Sigmoid colon (tissue), 7 donors: ENCODE measurements around the gene OPRD1. TPM values are rescaled to one million over a fixed set of nuclear protein-coding genes. Genes with fewer than 3 reads are reported as not detected.
"Not testable (repeated sequence)": the region's sequence is repeated elsewhere in the genome, so short reads cannot be mapped to it uniquely, and the experiment has no call there.

Experiments used
- DNase-seq: peaks from one replicate; pipeline ENCODE4 v3.0.0-alpha.2; 2019
- H3K27ac ChIP-seq, 4 donors: fragments of 200-600 bp; sonication (generic); one replicate each; pipeline ENCODE4 v1.5.1; 2016 to 2019; ENCODE audit warnings: mild to moderate bottlenecking in 1 of 4
- H3K27me3 ChIP-seq, 3 donors: fragments of 200-600 bp; sonication (generic); one replicate each; pipeline ENCODE4 v1.5.1; 2019; ENCODE audit warnings: mild to moderate bottlenecking in 1 of 3
- H3K36me3 ChIP-seq, 4 donors: fragments of 200-600 bp; sonication (generic); one replicate each; pipeline ENCODE4 v1.5.1; 2016 to 2019
- H3K4me1 ChIP-seq, 4 donors: fragments of 200-600 bp; sonication (generic); one replicate each; pipeline ENCODE4 v1.5.1; 2017 to 2019
- H3K4me3 ChIP-seq, 4 donors: fragments of 200-600 bp; sonication (generic); one replicate each; pipeline ENCODE4 v1.5.1; 2017 to 2019; ENCODE audit warnings: mild to moderate bottlenecking in 2 of 4, moderate library complexity in 1 of 4
- H3K9me3 ChIP-seq, 4 donors: fragments of 200-600 bp in 3 of 4; sonication (generic) in 3 of 4; one replicate each; pipeline versions ENCODE4 v1.5.1 to v1.6.1; 2013 to 2019
- CTCF ChIP-seq, 4 experiments: fragments of 450-650 bp in 3 of 4; fragments of 200-600 bp in 1 of 4; IDR thresholded peaks; one replicate each; pipeline ENCODE4 v1.5.1; 2016 to 2019; ENCODE audit warnings: antibody characterized with exemption in 4 of 4, mild to moderate bottlenecking in 3 of 4, moderate library complexity in 2 of 4
- EP300 ChIP-seq, 4 donors: sonication (generic); formaldehyde crosslinking; IDR thresholded peaks; one replicate each; pipeline ENCODE4 v1.6.1; 2017; ENCODE audit warnings: antibody characterized with exemption in 4 of 4
- POLR2A ChIP-seq, 2 donors: fragments of 450-650 bp; IDR thresholded peaks; one replicate each; pipeline ENCODE4 v1.6.1; 2016; ENCODE audit warnings: antibody characterized with exemption in 2 of 2, mild to moderate bottlenecking in 2 of 2, moderate library complexity in 2 of 2
- POLR2AphosphoS5 ChIP-seq, 4 donors: sonication (generic); formaldehyde crosslinking; IDR thresholded peaks; one replicate each; pipeline ENCODE4 v1.6.1; 2017; ENCODE audit warnings: antibody characterized with exemption in 4 of 4
- WGBS, 2 donors: extraction: QIAGEN DNeasy Blood & Tissue Kit; methylation state at CpG; one replicate each; pipeline ENCODE4 v1.1.7; 2013; 5-methylcytosine and 5-hydroxymethylcytosine counted together
- intact Hi-C: fragments of 100-400 bp; cut with DNase I; formaldehyde crosslinking; loops from one replicate; pipeline ENCODE4 v1.15.1; 2023
- polyA plus RNA-seq, 3 donors: library from polyadenylated mRNA; stranded (reverse); fragments of 200-250 nt; gene quantifications; one replicate each; pipeline ENCODE4 v1.2.3, GENCODE V29; 2013
- total RNA-seq, 4 donors: library from RNA; depleted of rRNA; stranded (reverse); fragments of >200 nt; gene quantifications; one replicate each; pipeline ENCODE4 v1.1.0, GENCODE V29; 2016
- donor health status: healthy with polysubstance abuse.
- donor health status: Bipolar disorder and iron deficiency.
- donor health status: healthy.

Gene OPRD1
- total and polyA plus RNA-seq, 7 donors: under 0.01 to 1.8 (median 0.42) TPM; not detected in 1

GRCh38 chr1:28869952-28870351 lies 58.0 kb downstream of the OPRD1 start:
- TF ChIP-seq EP300 (IDR thresholded peaks at IDR 0.05) (no peak), POLR2A (IDR thresholded peaks at IDR 0.05) (no peak), POLR2AphosphoS5 (IDR thresholded peaks at IDR 0.05) (no peak), CTCF (IDR thresholded peaks at IDR 0.05) (no peak)
- no peaks in the 10 kb centered on the region for H3K9me3 ChIP-seq
- no peaks in the 10 kb centered on the region for H3K4me1 ChIP-seq
- 96 to 97% methylated on average over 5 of the region's 5 CpGs for WGBS, 2 donors
- no peaks in the 10 kb centered on the region for H3K36me3 ChIP-seq
- H3K27me3 ChIP-seq: peaks cover 0 to 8% (median 0%) of the 10 kb centered on the region in 3 donors
- no peak for DNase-seq
- no peak overlapping the region for H3K27ac ChIP-seq
- intact Hi-C loops: no loop called here
- no peak overlapping the region for H3K4me3 ChIP-seq

- 68 to 81% methylated on average over 12 of the region's 12 CpGs for WGBS, 2 donors
- no peak overlapping the region for H3K27ac ChIP-seq
- H3K4me1 ChIP-seq: no peaks in the 10 kb centered on the region
- no peaks in the 10 kb centered on the region for H3K9me3 ChIP-seq
- H3K27me3 ChIP-seq: peaks cover 0 to 8% (median 0%) of the 10 kb centered on the region in 3 donors
- H3K4me3 ChIP-seq: no peak overlapping the region
- intact Hi-C loops: no loop called here
- TF ChIP-seq POLR2AphosphoS5 (IDR thresholded peaks at IDR 0.05): no peak
- no peak for TF ChIP-seq EP300 (IDR thresholded peaks at IDR 0.05)
- TF ChIP-seq POLR2A (IDR thresholded peaks at IDR 0.05): no peak
- TF ChIP-seq CTCF (IDR thresholded peaks at IDR 0.05): no peak
- DNase-seq: no peak
- no peaks in the 10 kb centered on the region for H3K36me3 ChIP-seq
Observed at GRCh38 chr1:28871631-28872401, 59.8 kb downstream of the OPRD1 start.

- WGBS, 2 donors: 55 to 84% methylated on average over 5 of the region's 5 CpGs
- not testable (repeated sequence) for H3K27ac ChIP-seq, H3K9me3 ChIP-seq, H3K36me3 ChIP-seq, H3K4me3 ChIP-seq, DNase-seq, H3K4me1 ChIP-seq, H3K27me3 ChIP-seq
- intact Hi-C loops: loop anchor here (5.0 kb wide), 2 partner anchors 233 to 518 kb away; partner anchors contain the start of gene TAF12
Observed at GRCh38 chr1:28875134-28875533, 63.2 kb downstream of the OPRD1 start.

GRCh38 chr1:28877132-28877781 lies 65.3 kb downstream of the OPRD1 start:
- peak; percentile 84 for DNase-seq
- Histone ChIP-seq H3K27me3 (no peaks in the 10 kb centered on the region), H3K36me3 (no peaks in the 10 kb centered on the region), H3K9me3 (no peaks in the 10 kb centered on the region), H3K4me3 (no peak overlapping the region), H3K27ac (no peak overlapping the region), H3K4me1 (peaks cover 0 to 5% (median 2%) of the 10 kb centered on the region in 4 donors)
- 18 to 27% methylated on average over 18 of the region's 18 CpGs for WGBS, 2 donors
- intact Hi-C loops: loop anchor here (1.0 to 5.0 kb wide), 4 partner anchors 92 to 520 kb away; partner anchors contain the start of gene TAF12
- no peak for TF ChIP-seq EP300 (IDR thresholded peaks at IDR 0.05)
- peak; percentile 80 to 91 (median 86) for TF ChIP-seq CTCF (IDR thresholded peaks at IDR 0.05)
- no peak for TF ChIP-seq POLR2AphosphoS5 (IDR thresholded peaks at IDR 0.05)
- no peak for TF ChIP-seq POLR2A (IDR thresholded peaks at IDR 0.05)

GRCh38 chr1:28878796-28879195 lies 66.8 kb downstream of the OPRD1 start:
- TF ChIP-seq POLR2A (IDR thresholded peaks at IDR 0.05) (no peak), EP300 (IDR thresholded peaks at IDR 0.05) (no peak), POLR2AphosphoS5 (IDR thresholded peaks at IDR 0.05) (no peak), CTCF (IDR thresholded peaks at IDR 0.05) (no peak)
- Histone ChIP-seq H3K9me3 (no peaks in the 10 kb centered on the region), H3K4me1 (peaks cover 0 to 8% (median 5%) of the 10 kb centered on the region in 4 donors), H3K27me3 (no peaks in the 10 kb centered on the region), H3K27ac (no peak overlapping the region), H3K36me3 (no peaks in the 10 kb centered on the region), H3K4me3 (no peak overlapping the region)
- intact Hi-C loops: loop anchor here (5.0 kb wide), 2 partner anchors 236 to 521 kb away; partner anchors contain the start of gene TAF12
- DNase-seq: no peak
- 87 to 92% methylated on average over 4 of the region's 4 CpGs for whole genome bisulfite sequencing, 2 donors
